GM19099 (cell line): ENCODE measurements around the gene VWA5A.

ENCODE experiments used
- POLR2A ChIP-seq: IDR thresholded peaks from 3 replicates; pipeline ENCODE4 v1.6.1; 2011; ENCODE audit warnings: low read depth; ENCODE audit not compliant: insufficient read length; ENCODE audit errors: extremely low read depth

Gene VWA5A

DNA sequence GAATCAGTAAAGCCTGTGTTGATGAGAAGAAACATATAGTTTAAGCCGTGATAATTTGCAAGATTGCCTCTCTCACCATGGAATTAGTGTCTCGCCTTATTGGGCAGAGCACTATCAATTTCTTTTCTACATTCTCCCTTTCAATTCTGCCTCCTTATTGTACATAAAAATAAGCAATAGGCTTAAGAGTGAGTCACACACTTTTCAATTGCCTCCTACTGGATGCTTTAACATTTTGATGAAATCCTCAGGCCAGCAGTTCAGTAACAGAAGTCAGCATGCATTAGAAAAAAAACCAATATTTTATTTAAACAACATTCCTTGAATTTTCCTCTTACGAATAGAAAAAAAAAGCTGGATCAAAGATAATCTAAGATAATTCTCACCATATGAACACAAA is 33.8 kb upstream of the VWA5A start:
- no peak for TF ChIP-seq POLR2A

DNA sequence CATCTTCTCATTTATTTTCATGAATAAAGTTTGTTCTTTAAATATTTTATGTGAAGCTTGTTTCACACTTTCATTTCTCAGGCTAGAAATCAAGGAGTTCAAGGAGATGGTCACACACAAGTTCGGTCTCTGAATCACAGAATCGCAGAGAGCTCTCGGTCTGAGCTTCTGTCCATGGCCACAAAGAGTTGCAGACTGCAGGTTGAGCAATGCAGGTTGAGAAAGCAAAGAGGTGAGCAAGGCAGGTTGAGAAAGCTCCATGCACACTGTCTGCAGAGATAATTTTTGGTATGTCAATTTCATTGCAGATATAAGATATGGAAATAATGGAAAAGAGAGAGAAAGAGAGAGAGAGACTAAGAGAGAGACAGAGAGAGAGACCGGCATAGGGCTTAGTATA is 32.9 kb upstream of the VWA5A start:
- TF ChIP-seq POLR2A = no peak

DNA sequence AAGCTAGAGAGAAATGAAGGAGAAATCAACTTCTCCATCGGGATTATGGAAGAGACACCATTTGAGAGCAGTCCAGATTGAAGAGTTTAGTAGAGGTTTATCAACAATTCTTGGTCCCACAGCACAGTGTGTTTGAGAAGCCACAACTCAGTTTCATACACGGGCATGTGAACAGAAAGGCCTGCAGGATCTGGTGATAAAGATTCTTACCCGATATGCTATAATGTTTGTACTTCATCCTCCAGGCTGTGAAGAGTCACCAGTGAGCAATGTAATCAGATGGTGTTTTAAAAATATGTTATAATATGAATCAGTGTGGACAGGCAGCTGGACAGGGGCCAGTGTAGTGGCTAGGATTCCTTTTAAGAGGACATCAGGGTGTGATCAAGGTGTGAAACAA is 29.7 kb upstream of the VWA5A start:
- TF ChIP-seq POLR2A = no peak

DNA sequence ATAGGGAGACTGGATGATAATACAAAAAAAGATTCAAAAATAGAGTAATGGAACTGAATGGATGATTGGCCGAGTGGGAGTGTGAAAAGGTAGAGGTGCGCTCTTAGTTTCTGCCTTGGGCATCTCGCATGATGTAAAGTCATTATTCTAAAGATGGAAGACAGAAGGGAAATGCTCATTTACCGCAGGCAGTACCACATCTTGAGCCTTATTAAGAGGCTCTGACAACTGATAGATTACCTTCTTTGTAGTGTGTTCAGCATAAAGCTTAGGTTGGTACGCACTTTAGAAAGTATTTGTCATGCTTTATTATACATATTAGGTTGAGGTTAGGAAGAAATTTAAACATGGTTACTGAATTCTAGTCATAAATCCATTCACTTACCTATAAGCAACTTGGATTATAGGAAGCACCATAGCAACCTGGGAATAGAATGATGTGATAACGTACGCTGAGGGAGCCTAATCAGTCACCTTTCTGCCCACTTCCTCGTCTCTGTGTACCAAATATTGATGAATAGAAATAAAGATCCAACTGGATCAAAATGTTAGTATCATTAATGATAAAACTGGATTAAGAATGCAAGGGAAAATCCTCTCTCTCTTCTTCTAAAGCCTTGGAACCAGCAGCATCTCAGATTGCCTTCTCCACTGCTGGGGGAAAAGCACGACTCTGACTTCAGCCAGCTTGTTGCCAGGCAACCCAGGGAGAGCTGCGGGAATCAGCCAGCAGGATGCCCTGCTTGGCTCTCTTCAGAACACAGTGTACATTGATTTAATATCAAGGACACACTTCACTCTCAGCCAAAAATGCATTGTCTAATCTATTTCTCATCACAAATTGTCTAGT is 29.0 kb upstream of the VWA5A start:
- TF ChIP-seq POLR2A = no peak

DNA sequence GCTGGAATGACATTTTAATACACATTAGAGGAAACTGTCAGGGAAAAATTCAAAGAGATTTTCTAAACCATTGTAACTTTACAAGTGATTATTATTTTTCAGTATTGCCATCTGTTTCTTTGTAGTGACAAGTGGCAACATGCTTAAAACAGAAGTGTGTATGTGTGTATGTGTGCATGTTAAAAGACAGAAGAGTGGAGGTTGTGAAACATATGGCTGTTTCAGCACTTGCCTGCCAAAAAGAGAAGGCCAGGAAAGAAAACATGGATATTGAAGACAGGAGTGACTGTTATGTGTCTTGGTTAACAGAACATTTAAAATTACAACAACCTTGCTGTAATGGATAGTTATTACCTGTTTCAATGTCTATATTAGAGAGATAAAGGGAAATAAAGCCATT is 24.3 kb upstream of the VWA5A start:
- no peak for TF ChIP-seq POLR2A

DNA sequence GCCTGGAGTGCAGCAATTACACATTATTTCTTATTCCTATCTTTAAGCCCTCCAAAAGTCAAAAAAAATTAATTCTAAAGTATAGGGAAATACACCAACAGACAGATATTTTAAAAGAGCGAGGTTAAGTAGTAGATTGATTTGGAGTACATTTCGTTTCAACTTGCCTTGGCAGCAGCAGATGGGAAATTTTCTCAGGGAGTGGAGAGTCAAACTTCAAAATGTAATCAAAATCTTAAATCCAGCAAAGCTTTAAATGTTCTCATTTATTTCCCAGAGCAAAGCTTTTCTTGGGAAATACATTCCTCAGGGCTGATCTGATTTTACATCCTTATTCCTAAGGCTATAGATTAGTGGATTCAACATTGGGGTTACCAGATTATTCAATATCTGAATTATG is 21.9 kb upstream of the VWA5A start:
- no peak for TF ChIP-seq POLR2A

DNA sequence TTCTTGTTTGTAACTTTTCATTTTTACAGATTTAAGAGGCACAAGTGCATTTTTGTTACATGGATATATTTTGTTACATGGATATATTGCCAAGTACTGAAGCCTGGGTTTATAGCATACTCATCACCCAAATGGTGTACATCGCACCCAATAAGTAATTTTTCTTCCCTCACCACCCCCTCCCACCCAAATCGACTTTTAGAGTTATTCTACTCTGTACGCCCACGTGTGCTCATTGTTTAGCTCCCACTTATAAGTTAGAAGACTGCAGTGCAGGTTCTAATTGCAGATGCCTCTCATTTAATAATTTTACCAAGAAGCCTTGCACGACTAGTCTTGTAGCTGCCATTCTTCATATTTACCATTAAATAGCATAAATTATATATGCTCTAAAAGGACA is 20.5 kb upstream of the VWA5A start:
- TF ChIP-seq POLR2A = no peak

DNA sequence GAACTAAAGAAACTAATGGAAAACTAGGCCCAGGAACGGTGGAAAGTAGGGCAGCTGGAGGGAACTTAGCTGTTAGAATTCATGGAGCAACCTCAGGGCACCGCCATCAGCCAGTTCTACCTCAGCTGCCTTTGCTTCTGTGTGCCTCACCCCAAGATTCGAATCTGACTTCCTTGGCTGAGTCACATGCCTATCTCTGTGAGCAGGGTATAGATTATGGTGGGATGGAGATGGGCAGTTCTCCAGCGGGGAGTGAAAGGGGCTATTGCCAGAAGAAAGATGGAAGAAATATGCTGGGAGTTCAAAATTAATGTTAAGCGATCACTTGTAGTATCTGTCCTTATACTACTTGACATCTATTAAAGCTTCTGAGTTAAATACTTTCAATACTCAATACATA is 18.9 kb upstream of the VWA5A start:
- TF ChIP-seq POLR2A = no peak

DNA sequence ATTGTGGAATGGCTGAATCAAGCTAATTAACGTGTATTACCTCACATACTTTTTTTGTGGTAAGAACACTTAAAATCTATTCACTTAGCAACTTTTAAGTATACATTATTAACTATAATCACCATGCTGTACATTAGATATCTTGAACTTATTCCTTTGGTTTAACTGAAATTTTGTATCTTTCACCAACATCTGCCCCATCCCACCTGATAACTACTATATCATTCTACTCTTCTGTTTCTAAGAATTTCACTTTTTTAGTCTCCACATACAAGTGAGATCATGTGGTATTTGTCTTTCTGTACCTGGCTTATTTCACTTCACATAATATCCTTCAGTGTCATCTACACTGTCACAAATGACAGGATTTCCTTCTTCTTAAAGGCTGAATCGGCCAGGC is 17.1 kb upstream of the VWA5A start:
- no peak for TF ChIP-seq POLR2A

DNA sequence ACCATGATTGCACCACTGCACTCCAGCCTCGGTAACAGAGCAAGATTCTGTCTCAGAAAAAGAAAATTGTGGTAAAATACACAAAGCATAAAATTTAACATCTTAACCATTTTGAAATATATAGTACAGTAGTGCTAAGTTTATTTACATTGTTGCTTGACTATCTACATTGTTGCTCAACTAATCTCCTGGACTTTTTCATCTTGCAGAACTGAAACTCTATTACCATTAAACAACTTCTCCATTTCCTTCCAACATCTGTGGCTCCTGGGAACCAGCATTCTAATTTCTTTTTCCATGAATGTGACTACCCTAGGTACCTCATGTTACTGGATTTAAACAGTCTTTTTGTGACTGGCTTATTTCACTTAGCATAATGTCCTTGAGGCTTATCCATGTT is 13.5 kb upstream of the VWA5A start:
- no peak for TF ChIP-seq POLR2A

DNA sequence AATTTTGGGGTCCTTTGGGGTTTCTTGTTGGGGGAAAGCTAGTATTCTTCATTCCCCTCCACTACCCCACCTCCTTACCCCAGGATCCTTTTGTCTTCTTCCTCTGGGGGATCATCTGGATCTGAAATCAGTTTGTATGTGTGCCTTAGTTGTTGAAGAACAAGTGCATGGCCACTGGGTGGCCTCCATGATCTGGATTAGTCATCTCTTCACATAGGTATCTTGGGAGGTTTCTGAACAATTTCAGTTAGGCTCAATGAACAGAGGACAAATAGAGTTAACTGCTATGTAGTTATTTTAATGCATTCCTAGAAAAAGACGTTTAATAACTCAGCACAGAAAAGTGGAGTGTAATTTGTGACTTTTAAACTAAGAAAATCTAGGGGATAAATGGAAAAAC is 7.1 kb upstream of the VWA5A start:
- no peak for TF ChIP-seq POLR2A

DNA sequence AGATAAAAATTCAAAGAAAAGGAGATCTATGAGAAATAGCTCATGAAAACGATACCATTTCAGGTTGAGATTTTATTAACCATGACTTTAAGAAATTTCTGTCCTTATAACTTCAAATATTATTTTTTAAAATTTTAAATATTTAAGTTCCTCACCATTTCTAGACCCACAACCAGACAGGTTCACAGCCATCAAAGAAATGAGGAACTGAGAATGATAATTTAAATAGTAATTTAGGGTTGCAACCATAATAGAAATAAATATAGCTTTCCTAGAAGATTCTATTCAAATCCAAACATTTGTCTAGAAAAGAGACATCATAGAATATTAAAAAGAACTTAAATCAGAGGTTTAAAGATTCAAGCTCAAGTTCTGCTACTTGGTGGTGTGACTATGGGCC is 5.9 kb upstream of the VWA5A start:
- TF ChIP-seq POLR2A = no peak

DNA sequence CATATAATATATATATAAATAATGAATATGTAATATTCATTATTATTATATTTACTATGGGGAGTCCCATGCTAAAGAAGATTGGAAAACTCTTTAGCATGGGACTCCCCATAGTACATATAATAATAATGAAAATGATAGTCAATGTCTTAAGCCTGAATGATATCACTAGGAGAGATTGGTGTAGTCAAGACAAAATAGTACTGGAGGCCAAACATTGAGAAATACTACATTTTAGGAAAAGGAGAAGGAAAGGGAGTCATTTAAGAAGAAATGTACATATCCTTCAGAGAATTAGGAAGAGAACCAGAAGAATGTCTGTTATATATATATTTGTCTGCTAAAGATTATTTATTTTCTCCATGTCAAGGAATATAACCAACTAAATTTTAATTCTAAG is 5.0 kb upstream of the VWA5A start:
- no peak for TF ChIP-seq POLR2A

DNA sequence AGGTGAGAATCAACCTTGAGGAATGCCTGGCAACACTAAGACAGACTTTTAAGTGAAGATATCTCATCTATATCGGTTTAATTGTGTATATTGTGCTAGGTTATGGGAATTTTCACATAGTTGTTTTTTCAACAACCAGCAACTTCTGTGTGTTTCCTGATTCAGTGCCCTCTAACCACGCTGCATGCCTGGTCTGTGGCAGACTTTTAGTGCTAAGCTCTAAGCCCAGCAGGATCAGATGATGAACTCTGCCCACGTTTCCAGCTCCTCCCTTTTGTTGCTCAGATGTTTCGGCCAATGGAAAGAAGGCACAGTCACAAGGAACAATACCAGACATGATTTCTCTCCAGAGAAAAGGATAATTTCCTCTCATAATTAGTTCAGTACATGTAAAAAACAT is 1.4 kb upstream of the VWA5A start:
- no peak for TF ChIP-seq POLR2A

DNA sequence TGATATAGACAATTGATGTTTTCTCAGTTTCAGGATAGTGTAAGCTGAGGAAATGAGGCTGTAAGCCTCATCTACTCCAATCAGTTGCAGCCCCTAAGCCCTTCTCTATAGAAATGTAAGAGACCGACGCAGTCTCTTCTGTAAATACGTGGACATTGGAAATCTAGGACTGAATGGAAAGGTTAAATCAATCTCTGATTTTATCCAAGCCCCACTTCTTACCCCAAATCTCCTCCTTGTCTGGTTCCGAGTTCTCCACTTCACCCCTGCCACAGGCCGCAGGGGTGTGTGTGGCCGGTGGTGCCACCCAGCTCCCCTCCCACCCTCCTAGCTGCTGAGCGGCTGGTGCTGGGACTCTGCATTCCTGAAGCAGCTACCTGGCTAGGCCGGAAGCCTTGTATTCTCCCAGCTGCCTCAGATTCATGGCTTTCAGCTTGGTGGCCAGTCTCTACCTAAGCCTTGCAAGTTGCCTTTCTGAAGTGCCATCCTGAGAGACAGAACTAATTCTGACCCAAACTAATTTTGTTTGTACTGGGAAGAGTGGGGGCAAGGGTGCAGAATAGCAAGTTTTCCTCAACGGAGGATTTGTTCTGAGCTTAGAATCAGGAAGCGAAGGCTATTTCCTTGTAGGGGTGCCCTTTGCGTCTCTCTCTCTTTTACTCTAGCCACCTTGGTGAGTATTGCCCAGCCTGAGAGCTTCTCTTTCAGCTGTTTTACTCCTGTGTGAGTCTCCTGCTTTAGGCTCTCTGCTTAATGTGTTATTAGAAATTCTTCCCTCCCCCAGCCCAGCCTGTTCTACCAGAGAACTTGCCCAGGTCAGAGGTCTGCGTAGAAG is 749 bp downstream of the VWA5A start:
- TF ChIP-seq POLR2A = no peak

DNA sequence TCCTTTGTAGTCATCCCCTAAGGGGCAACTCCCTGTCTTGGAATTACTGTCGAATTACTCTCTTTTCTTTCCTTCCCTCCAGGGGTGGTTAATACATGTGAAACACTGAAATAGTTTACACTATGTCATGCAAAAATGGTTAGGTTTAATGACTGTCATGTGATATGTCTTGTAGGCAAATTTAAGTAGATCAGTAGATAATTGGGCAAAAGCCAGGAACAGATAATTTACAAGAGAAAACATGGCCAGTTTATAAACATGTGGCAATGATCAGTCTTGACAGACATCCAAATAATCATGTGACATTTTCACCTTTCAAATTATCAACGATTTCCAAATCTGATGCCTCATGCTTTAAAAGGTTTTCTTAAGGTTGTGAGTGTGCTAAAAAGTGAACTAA is 3.9 kb downstream of the VWA5A start:
- no peak for TF ChIP-seq POLR2A
